Raji (cell line): ENCODE data around the gene DKK2.

ENCODE experiments used
- POLR2A ChIP-seq: IDR thresholded peaks from 2 replicates; pipeline ENCODE4 v1.6.1; 2011; ENCODE audit warnings: low read depth, low read length, control low read depth; ENCODE audit not compliant: insufficient read depth

The DKK2 gene

DNA sequence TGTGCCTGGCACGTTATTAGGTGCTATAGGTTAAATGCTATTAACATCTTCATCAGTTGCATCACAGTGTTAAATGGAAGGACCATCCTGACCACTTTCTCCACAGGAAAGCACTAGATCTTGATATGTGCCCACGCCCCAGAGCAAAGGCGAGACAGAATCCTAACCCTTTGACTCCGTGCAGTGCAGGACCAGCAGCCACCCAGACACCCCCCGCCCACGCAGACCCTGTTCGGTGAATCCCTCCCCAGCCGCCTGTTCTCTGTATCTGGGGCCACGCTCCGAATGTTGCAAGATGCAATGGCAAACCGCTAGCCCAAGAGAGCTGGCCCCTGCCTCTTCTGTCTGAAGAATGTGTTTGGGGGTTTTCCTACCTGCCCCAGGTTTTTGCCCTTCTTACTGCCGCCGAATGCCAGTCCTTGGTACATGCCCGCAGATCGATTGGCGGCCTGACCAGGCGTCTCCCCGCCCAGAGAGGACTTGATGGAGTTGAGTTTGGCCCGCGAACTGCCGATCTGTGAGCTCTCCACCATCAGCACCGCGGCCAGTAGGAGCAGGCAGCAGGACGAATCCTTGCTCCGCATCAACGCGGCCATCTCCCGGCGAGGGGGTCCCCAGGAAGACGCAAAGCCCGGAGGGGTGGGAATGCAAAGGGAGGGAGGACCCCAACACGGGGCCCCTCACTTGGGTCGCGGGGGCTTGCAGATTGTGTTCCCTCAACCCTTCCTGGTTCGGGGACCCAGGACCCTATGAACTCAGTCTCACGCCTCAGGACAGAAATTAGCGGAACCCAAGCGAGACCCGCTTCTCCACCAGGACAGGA is 906 bp downstream of the DKK2 start:
- TF ChIP-seq POLR2A, result no peak

DNA sequence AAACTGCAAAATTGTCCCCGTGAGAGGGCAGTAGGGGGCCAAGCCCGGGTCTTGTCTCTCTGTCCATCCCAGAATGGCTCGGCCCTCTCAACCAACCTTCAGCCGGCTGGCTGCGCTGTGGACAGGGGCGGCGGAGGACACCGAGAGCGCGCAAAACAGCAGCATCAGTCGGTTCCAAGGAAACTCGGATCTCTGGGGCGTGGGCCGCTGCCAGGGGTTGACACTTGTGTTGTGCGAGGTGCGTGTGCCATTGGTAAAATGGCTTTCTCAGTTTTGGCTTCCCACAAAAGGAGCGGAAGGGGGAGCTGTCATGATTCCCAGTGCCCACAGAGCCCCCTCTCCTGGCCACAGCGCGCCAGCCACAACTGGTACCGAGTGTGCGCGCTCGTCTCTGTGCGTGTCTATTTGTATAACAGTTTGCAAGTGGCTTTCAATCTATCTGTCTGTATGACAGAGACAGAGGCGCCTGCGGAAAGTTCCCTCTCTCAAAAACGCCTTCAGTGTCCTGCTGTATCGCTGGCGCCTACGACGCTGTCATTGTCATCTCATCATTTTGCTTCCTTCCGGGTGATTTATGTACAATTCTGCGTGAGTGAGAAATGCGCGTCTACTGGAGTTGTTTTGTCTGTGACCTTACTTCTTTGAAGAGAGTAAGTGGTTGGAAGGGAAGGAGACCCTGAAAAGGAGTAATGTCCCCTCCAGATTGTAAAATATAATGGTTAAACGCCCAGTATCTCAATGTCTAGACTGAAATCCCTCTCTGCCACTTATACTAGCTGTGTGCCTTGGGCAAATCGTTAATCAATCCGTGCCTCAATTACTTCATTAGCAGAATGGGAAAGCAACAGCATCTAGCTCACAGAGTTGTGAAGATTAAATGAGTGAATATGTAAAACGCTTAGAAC is 1.8 kb downstream of the DKK2 start:
- TF ChIP-seq POLR2A, result no peak

DNA sequence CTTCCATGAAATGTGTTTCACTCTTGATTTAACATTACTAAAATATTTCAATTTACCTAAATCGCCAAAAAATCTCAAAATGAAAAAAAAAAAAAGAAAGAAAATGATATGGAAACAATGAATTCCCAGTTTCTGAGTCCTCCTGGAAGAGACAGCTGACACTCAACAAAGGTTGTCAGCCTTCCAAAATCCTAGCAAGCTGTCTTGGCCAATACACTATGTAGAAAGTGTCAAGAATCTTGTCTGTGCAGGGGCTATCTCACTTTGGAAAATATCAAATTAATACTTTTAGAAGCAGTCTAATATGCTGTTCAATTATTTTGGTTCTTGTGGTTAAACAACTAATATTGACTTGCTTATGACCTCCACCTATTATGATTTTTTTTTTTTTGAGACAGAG is 8.7 kb downstream of the DKK2 start:
- no peak for TF ChIP-seq POLR2A

DNA sequence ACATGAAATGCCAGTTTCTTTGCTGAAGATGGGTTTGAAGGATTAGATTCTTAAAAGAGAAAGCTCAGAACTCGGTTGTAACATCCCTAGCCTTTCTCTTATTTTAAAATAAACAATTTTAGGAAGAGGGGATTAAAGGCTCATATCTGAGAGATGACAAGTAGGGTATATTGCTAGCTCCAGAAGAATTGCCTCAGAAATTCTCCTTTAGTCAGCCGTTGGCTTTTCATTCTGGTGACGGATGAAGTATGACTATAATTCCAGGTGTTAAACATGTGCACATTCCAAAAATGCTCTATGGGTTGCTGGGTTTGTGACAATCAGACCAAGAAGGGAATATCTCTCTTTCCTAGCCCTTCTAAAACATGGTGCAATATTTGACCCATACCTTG is 17.8 kb downstream of the DKK2 start:
- no peak for TF ChIP-seq POLR2A

DNA sequence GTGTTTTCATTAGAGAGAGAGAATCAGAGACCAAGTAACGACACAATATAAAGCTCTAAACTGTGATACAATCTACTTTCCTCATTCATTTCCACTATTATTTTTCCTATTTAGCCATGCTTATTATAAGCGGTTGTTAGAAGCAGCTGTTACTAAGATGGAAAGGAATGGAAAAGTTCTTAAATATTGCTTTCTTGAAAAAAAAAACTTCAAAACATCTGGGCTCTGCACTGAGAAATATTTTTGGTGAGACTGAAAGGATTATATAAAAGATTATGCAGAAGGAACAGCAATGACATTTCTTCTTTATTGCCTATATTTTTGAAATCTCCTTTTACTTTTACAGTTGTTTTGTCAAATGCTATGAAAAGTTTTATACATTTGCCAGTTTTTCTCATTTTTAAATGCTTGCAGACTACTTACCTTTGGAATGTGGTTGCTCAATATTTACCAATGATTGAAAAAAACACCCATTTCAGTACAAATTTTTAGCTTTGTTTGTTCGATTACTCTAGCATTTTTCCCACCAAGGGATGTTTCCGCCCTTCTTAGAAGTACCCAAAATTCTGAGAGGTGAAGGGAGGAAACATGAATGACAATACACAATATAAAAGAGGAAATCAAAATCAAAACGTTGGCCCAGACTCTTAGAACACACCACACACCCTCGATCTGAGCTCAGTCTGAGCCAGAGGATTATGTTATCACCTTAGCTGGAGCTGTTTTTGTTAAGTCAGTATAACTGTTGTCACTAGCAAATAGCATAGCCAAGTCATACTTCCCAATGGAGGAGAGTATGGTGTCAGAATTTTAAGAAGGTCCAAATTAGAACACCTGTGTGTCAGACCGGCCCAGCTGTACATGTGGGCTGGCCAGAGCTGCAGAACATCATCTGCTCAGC is 18.4 kb downstream of the DKK2 start:
- TF ChIP-seq POLR2A, result no peak

DNA sequence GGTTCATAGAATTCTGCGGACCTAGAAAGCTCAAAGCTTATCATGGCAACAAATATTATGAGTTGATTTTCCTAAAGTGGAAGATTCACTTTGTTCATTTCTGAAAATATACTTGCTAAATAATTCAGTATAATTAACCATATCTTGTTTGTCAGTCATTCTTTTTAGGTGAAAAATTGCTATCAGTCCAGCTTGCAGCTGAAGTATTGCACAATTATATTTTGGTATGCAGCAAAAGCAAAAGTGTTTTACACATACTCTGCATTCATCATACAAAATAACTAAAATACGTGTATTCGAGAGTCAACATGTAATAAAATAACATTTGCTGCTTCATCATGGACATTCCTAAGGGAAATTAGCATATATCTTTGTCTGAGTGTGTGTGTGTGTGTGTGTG is 24.8 kb downstream of the DKK2 start:
- TF ChIP-seq POLR2A, result no peak

DNA sequence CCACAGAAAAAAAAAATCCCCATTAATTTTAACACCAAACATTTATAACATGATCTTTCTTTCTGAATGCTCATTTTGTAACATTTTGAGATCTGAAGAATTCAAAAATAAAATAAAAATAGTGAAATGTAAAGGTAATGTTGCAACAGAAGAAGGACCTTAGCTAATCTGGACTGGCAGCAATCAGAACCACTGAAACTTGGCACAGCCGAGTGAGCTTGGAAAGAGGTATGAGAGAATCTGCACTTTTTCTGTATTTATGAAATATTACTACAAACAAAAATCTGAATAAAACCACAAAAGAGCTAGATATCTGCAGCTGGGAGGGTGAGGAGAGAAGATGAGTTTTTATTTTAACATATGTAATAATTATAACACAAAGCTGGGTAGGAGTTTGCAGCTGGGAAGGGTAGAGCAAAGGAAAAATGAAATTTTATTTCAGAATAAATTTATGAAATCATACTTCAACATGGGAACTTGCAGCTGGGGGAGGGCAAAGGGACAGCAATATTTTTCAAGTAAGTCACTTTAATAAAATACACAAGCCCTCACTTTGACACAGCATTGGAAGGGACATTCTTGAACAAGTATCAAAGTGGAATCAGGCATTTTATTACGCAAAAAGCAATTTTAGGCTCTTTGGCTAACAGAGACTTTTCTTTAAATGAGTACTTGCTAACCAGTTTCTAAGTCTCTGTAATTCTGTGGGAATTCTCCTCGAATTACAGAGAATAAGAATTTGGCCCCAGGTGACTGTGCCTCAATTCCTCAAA is 26.7 kb downstream of the DKK2 start:
- no peak for TF ChIP-seq POLR2A

DNA sequence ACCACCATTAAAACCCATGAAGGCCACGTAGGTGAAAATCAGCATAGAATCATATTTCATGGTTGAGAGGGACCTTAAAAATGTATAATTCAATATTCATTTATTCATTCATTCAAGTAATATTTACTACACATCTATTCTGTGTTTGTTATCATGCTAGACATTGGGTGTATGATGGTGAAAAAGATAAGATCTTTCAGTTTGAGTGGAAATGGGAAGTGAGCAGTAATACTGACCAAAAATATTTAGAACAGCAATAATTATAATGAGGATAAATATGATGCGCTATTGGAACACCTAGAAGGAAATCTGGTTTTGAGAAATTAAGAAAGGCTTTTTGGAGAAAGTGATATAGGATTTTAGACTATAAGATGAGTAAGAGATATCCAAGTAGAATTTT is 28.0 kb downstream of the DKK2 start:
- TF ChIP-seq POLR2A, result no peak

DNA sequence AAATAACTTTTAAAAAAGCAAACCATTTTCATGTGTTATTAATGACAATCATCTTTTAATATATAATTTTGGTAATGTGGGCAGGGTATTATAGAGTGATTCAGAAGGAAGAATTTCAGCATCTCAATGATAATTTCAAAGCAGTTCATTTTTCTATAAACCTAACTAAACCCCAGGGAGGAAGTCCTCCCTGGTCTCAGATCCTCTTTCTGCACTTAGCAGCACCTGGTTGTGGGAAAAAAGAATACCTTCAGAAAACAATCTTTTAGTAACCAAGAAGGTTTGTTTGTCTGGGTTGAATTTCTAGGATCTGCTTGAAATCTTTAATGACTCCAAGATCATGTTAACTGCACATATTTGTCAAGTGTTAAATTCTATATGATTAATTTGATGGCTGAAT is 29.9 kb downstream of the DKK2 start:
- no peak for TF ChIP-seq POLR2A

DNA sequence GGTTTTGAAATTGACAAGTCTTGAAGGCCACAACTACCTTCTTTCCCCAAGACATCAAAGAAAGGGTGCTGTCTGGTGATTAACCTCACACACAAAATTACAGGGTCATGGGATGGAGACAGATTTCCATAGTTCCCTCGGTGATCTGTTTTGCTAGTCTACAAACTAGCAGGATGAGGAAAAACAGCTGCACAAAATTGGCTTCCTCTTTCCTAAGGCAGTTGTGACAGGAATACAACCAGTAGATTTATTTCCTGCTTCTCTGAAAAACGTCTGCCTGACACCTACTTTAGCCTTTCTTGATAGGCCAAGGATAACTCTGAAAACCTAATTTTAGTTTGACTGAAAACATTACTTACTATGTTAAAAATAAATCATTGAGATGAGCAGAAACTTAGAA is 39.6 kb downstream of the DKK2 start:
- no peak for TF ChIP-seq POLR2A

DNA sequence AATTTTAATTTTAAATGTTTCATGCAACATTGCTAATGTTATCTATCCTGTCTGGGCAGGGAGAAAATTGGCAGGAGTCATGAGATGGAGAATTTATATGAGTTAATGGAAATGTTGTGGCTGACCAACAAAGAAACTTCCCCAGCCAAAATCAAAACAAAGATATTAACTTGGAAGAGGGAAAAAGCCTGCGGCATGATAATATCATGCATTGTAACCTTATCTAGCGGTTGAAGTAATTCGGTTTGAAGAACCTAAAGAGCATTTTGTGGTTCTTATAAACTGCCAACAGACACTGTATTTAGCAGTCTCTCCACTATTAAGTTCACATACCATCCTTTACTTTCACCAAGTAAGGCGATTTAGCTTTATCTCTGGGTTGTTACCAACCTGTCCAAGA is 42.3 kb downstream of the DKK2 start:
- TF ChIP-seq POLR2A, result no peak

DNA sequence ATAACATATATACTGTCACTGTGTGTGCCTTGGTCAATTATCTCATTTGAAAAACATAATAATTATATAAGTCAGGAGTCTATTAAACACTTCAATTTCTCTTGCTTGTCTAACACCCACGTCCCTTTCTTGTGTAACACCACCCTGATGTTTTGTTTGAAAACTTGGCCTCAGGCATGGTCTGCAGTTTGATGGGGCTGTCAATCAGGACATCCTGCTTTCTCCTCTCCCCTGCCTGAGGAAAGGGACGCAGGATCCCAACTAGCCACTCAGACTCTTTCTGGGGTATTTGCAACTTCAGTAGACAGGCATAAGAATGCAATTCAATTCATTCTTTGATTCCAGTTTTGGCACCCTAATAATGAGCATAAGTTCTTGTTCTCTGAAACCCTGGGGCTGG is 48.8 kb downstream of the DKK2 start:
- no peak for TF ChIP-seq POLR2A

DNA sequence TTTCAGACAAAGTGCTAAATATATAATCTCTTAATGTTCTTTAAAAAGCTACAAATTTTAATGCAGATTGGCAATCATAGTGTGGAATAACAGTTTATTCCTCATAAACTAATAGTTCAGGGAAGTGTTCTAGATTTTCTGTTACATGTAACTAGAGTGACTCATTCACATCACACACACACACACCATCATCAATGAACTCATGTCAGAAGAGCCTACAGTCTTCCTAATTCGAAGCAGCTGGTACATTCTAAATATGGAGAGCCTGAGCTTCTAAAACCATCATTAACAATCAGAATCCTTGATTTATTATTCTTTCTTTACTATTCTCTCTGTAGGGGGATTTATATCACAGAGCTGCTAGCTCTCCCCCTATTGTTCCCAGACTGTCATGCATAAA is 49.6 kb downstream of the DKK2 start:
- TF ChIP-seq POLR2A, result no peak

DNA sequence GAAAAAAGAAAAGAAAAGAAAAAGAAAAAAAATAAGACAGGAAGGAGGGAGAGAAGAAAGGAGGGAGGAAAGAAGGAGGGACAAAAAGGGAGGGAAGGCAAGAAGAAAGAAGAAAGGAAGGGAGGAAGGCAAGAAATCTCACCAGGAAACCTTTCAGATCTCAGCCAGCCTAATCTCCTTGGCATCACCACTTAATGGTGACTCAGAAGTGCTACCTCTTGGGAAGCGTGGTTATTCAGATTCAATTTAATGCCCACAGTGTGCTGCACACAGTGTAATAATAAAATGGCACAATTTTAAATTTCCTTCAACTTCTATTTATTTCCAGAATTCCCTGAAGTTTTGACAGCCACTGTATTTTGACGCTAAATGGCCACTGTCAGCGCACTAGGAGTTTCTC is 50.3 kb downstream of the DKK2 start:
- no peak for TF ChIP-seq POLR2A
